Tibial nerve (tissue), 4 donors: ENCODE data around the gene UAP1.

Experiments used
- EP300 ChIP-seq, 2 donors: sonication (generic); formaldehyde crosslinking; IDR thresholded peaks; one replicate each; pipeline ENCODE4 v1.6.1; 2017; ENCODE audit warnings: antibody characterized with exemption in 2 of 2, mild to moderate bottlenecking in 1 of 2
- POLR2A ChIP-seq, 2 donors: fragments of 450-650 bp; IDR thresholded peaks; one replicate each; pipeline ENCODE4 v1.6.1; 2017; ENCODE audit warnings: antibody characterized with exemption in 2 of 2, mild to moderate bottlenecking in 2 of 2, moderate library complexity in 2 of 2
- TF ChIP-seq, protein P1 (sequence below), 5 experiments: fragments of 200-600 bp in 3 of 5; fragments of 450-650 bp in 2 of 5; sonication (generic) in 3 of 5; IDR thresholded peaks; one replicate each; pipeline ENCODE4 v1.5.1; 2016 to 2019; ENCODE audit warnings: antibody characterized with exemption in 5 of 5, mild to moderate bottlenecking in 3 of 5, moderate library complexity in 2 of 5

GRCh38 chr1:162537216-162537615 lies 24.3 kb upstream of the UAP1 start:
- TF ChIP-seq, protein P1, sequence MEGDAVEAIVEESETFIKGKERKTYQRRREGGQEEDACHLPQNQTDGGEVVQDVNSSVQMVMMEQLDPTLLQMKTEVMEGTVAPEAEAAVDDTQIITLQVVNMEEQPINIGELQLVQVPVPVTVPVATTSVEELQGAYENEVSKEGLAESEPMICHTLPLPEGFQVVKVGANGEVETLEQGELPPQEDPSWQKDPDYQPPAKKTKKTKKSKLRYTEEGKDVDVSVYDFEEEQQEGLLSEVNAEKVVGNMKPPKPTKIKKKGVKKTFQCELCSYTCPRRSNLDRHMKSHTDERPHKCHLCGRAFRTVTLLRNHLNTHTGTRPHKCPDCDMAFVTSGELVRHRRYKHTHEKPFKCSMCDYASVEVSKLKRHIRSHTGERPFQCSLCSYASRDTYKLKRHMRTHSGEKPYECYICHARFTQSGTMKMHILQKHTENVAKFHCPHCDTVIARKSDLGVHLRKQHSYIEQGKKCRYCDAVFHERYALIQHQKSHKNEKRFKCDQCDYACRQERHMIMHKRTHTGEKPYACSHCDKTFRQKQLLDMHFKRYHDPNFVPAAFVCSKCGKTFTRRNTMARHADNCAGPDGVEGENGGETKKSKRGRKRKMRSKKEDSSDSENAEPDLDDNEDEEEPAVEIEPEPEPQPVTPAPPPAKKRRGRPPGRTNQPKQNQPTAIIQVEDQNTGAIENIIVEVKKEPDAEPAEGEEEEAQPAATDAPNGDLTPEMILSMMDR (IDR thresholded peaks at IDR 0.05), result no peak
- TF ChIP-seq POLR2A (IDR thresholded peaks at IDR 0.05) (no peak), EP300 (IDR thresholded peaks at IDR 0.05) (no peak)
